Skeletal muscle tissue (tissue), 4 donors: ENCODE measurements around the gene CTXN2. TPM values are rescaled to one million over a fixed set of nuclear protein-coding genes. Genes with fewer than 3 reads are reported as not detected.

Source experiments
- H3K27ac ChIP-seq: one replicate; pipeline ENCODE4 v1.7.0; 2013; ENCODE audit warnings: mild to moderate bottlenecking, low read depth, low read length, inconsistent platforms
- H3K27me3 ChIP-seq, 3 donors: one replicate each; pipeline ENCODE4 v1.7.0; 2013; ENCODE audit warnings: low read length in 3 of 3; ENCODE audit not compliant: control insufficient read depth in 3 of 3, insufficient read depth in 3 of 3
- H3K36me3 ChIP-seq, 3 donors: one replicate each; pipeline ENCODE4 v1.7.0; 2013; ENCODE audit warnings: low read length in 3 of 3; ENCODE audit not compliant: control insufficient read depth in 3 of 3, insufficient read depth in 3 of 3
- H3K4me1 ChIP-seq, 3 donors: one replicate each; pipeline ENCODE4 v1.7.0; 2013; ENCODE audit warnings: low read length in 3 of 3, mild to moderate bottlenecking in 3 of 3; ENCODE audit not compliant: control insufficient read depth in 3 of 3, insufficient read depth in 3 of 3
- H3K4me3 ChIP-seq, 3 donors: one replicate each; pipeline ENCODE4 v1.7.0; 2013; ENCODE audit warnings: low read length in 3 of 3
- H3K9ac ChIP-seq, 3 donors: one replicate each; pipeline ENCODE4 v1.7.0; 2013; ENCODE audit warnings: low read length in 3 of 3, mild to moderate bottlenecking in 3 of 3, moderate library complexity in 2 of 3, low read depth in 1 of 3
- H3K9me3 ChIP-seq, 3 donors: one replicate each; pipeline ENCODE4 v1.7.0; 2013; ENCODE audit warnings: low read length in 3 of 3; ENCODE audit not compliant: control insufficient read depth in 3 of 3
- total RNA-seq: library from RNA; depleted of rRNA; stranded (reverse); fragments of >200 nt; gene quantifications from one replicate; pipeline ENCODE4 v1.2.3, GENCODE V29; 2014
- donor health status: Osteomylitis.

The CTXN2 gene
- total RNA-seq, result not detected

- Histone ChIP-seq H3K27me3 (peaks cover 4 to 12% (median 10%) of the 10 kb centered on the region in 3 donors), H3K9me3 (no peaks in the 10 kb centered on the region), H3K4me3 (no peak within 1 kb of the TSS), H3K36me3 (no peaks in the 10 kb centered on the region), H3K27ac (no peak within 1 kb of the TSS), H3K9ac (no peak within 1 kb of the TSS), H3K4me1 (no peaks in the 10 kb centered on the region)
Measured at GRCh38 chr15:48191574-48192225, at the start of gene CTXN2. CTXN2 (plus strand) TSS chr15:48191665; CDS start chr15:48201301, 9,636 bp downstream.

- Histone ChIP-seq H3K9me3 (no peaks in the 10 kb centered on the region), H3K9ac (peak overlapping the region in 1 of 3 donors; percentile 32), H3K36me3 (no peaks in the 10 kb centered on the region), H3K4me1 (no peaks in the 10 kb centered on the region), H3K27me3 (no peaks in the 10 kb centered on the region), H3K4me3 (no peak overlapping the region), H3K27ac (no peak overlapping the region)
Measured at GRCh38 chr15:48143856-48144255, 47.6 kb upstream of the CTXN2 start.

GRCh38 chr15:48144889-48145288, 46.6 kb upstream of the CTXN2 start:
- Histone ChIP-seq H3K4me1 (no peaks in the 10 kb centered on the region), H3K9me3 (no peaks in the 10 kb centered on the region), H3K9ac (no peak overlapping the region), H3K27me3 (no peaks in the 10 kb centered on the region), H3K36me3 (no peaks in the 10 kb centered on the region), H3K27ac (no peak overlapping the region), H3K4me3 (no peak overlapping the region)

- Histone ChIP-seq H3K36me3 (no peaks in the 10 kb centered on the region), H3K4me3 (no peak overlapping the region), H3K4me1 (no peaks in the 10 kb centered on the region), H3K9ac (no peak overlapping the region), H3K9me3 (no peaks in the 10 kb centered on the region), H3K27ac (no peak overlapping the region), H3K27me3 (no peaks in the 10 kb centered on the region)
Measured at GRCh38 chr15:48145923-48146322, 45.5 kb upstream of the CTXN2 start.

GRCh38 chr15:48147358-48147757, 44.1 kb upstream of the CTXN2 start:
- no peak overlapping the region for H3K4me3 ChIP-seq

GRCh38 chr15:48149858-48150257, 41.6 kb upstream of the CTXN2 start:
- Histone ChIP-seq H3K27ac (no peak overlapping the region), H3K4me3 (no peak overlapping the region), H3K36me3 (no peaks in the 10 kb centered on the region), H3K9ac (no peak overlapping the region), H3K9me3 (no peaks in the 10 kb centered on the region), H3K27me3 (no peaks in the 10 kb centered on the region), H3K4me1 (no peaks in the 10 kb centered on the region)

More at GRCh38 chr15:48147358-48147757, 44.1 kb upstream of the CTXN2 start:
- H3K9ac ChIP-seq, result no peak overlapping the region
- H3K27ac ChIP-seq, result no peak overlapping the region
- H3K27me3 ChIP-seq, result no peaks in the 10 kb centered on the region
- no peaks in the 10 kb centered on the region for H3K36me3 ChIP-seq
- no peaks in the 10 kb centered on the region for H3K9me3 ChIP-seq
- no peaks in the 10 kb centered on the region for H3K4me1 ChIP-seq

- Histone ChIP-seq H3K36me3 (no peaks in the 10 kb centered on the region), H3K4me1 (no peaks in the 10 kb centered on the region)
Measured at GRCh38 chr15:48153526-48153925, 37.9 kb upstream of the CTXN2 start.

GRCh38 chr15:48168616-48169015, 22.8 kb upstream of the CTXN2 start:
- Histone ChIP-seq H3K4me1 (no peaks in the 10 kb centered on the region), H3K27ac (no peak overlapping the region), H3K36me3 (no peaks in the 10 kb centered on the region), H3K4me3 (no peak overlapping the region), H3K27me3 (peaks cover 0 to 2% (median 0%) of the 10 kb centered on the region in 3 donors), H3K9ac (no peak overlapping the region), H3K9me3 (no peaks in the 10 kb centered on the region)

More at GRCh38 chr15:48153526-48153925, 37.9 kb upstream of the CTXN2 start:
- no peak overlapping the region for H3K4me3 ChIP-seq
- no peak overlapping the region for H3K27ac ChIP-seq
- H3K9ac ChIP-seq, result no peak overlapping the region
- H3K27me3 ChIP-seq, result no peaks in the 10 kb centered on the region
- no peaks in the 10 kb centered on the region for H3K9me3 ChIP-seq

- Histone ChIP-seq H3K9ac (no peak overlapping the region), H3K4me1 (no peaks in the 10 kb centered on the region), H3K27me3 (peaks cover 0 to 2% (median 0%) of the 10 kb centered on the region in 3 donors), H3K27ac (no peak overlapping the region), H3K36me3 (no peaks in the 10 kb centered on the region), H3K9me3 (no peaks in the 10 kb centered on the region), H3K4me3 (no peak overlapping the region)
Measured at GRCh38 chr15:48170981-48171380, 20.5 kb upstream of the CTXN2 start.

- peaks cover 0 to 2% (median 2%) of the 10 kb centered on the region in 3 donors for H3K4me1 ChIP-seq
- no peak overlapping the region for H3K27ac ChIP-seq
- H3K9me3 ChIP-seq, result no peaks in the 10 kb centered on the region
- no peaks in the 10 kb centered on the region for H3K36me3 ChIP-seq
- H3K9ac ChIP-seq, result no peak overlapping the region
- no peak overlapping the region for H3K4me3 ChIP-seq
- peaks cover 6 to 8% (median 6%) of the 10 kb centered on the region in 3 donors for H3K27me3 ChIP-seq
Measured at GRCh38 chr15:48175126-48175525, 16.3 kb upstream of the CTXN2 start.
